Transverse colon (tissue), 3 donors: ENCODE data around the gene B3GALT5.

Source experiments
- EP300 ChIP-seq: sonication (generic); formaldehyde crosslinking; IDR thresholded peaks from one replicate; pipeline ENCODE4 v1.6.1; 2017; ENCODE audit warnings: antibody characterized with exemption, low read depth
- POLR2A ChIP-seq: fragments of 450-650 bp; IDR thresholded peaks from one replicate; pipeline ENCODE4 v1.6.1; 2016; ENCODE audit warnings: antibody characterized with exemption, mild to moderate bottlenecking, moderate library complexity
- TF ChIP-seq, protein P1 (sequence below), 5 experiments: fragments of 200-600 bp in 3 of 5; fragments of 450-650 bp in 2 of 5; sonication (generic) in 3 of 5; IDR thresholded peaks; 1 replicate in 2 of 5; 2 replicates in 3 of 5; pipeline ENCODE4 v1.5.1; 2016 to 2017; ENCODE audit warnings: antibody characterized with exemption in 5 of 5, inconsistent platforms in 3 of 5, mild to moderate bottlenecking in 2 of 5, moderate library complexity in 1 of 5

DNA sequence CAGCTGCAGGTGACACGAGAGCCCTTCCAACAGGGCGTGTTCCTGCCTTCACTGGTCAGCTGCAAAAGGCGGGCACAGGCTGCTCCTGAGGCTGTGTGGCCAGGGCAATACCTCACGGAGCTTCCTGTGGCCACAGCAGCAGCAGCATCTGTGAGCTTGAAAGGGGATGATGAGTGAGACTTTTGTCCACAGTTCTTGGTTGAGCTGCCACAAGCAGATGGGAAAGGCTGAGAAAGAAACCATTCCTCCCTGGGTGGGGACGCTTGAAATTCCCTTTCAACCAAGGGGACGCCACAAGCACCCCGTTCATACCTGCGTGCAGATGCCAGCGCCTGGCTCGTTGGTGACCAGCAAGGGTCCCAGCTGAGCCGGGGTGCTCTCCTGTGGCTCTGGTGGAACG lies 37.6 kb downstream of the B3GALT5 start:
- TF ChIP-seq, protein P1, sequence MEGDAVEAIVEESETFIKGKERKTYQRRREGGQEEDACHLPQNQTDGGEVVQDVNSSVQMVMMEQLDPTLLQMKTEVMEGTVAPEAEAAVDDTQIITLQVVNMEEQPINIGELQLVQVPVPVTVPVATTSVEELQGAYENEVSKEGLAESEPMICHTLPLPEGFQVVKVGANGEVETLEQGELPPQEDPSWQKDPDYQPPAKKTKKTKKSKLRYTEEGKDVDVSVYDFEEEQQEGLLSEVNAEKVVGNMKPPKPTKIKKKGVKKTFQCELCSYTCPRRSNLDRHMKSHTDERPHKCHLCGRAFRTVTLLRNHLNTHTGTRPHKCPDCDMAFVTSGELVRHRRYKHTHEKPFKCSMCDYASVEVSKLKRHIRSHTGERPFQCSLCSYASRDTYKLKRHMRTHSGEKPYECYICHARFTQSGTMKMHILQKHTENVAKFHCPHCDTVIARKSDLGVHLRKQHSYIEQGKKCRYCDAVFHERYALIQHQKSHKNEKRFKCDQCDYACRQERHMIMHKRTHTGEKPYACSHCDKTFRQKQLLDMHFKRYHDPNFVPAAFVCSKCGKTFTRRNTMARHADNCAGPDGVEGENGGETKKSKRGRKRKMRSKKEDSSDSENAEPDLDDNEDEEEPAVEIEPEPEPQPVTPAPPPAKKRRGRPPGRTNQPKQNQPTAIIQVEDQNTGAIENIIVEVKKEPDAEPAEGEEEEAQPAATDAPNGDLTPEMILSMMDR (IDR thresholded peaks at IDR 0.05), result no peak
- TF ChIP-seq POLR2A, result no peak
- TF ChIP-seq EP300, result no peak
